Loucy (cell line): ENCODE results near the gene RAET1G.

Experiments
- H2AFZ ChIP-seq: fragments of 200-600 bp; sonication (generic); 2 replicates; pipeline ENCODE4 v1.6.0; 2016; ENCODE audit warnings: antibody characterized with exemption, mild to moderate bottlenecking, low read length, moderate library complexity
- H3F3A ChIP-seq: fragments of 200-600 bp; 2 replicates; pipeline ENCODE4 v1.6.0; 2016; ENCODE audit warnings: antibody characterized with exemption, low read depth, mild to moderate bottlenecking
- H3K27me3 ChIP-seq: fragments of 200-600 bp; sonication (generic); 2 replicates; pipeline ENCODE4 v1.6.1; 2014; ENCODE audit warnings: low read length, mild to moderate bottlenecking; ENCODE audit not compliant: insufficient read depth, poor library complexity, severe bottlenecking
- H3K36me3 ChIP-seq: fragments of 200-600 bp; sonication (generic); 2 replicates; pipeline ENCODE4 v1.6.1; 2016; ENCODE audit warnings: low read length; ENCODE audit not compliant: insufficient read depth
- H3K4me1 ChIP-seq: fragments of 200-600 bp; sonication (generic); 2 replicates; pipeline ENCODE4 v1.5.1; 2014; ENCODE audit warnings: low read length, mild to moderate bottlenecking; ENCODE audit not compliant: insufficient read depth, poor library complexity, severe bottlenecking
- H3K4me2 ChIP-seq: fragments of 200-600 bp; sonication (generic); 2 replicates; pipeline ENCODE4 v1.6.0; 2014; ENCODE audit warnings: antibody characterized with exemption, low read length, low read depth, mild to moderate bottlenecking; ENCODE audit not compliant: poor library complexity, severe bottlenecking
- H3K4me3 ChIP-seq: fragments of 200-600 bp; sonication (generic); 2 replicates; pipeline ENCODE4 v1.5.1; 2014; ENCODE audit warnings: low read length, mild to moderate bottlenecking, mixed read lengths; ENCODE audit not compliant: poor library complexity, severe bottlenecking
- H3K79me2 ChIP-seq: fragments of 200-600 bp; sonication (generic); 2 replicates; pipeline ENCODE4 v1.6.1; 2014; ENCODE audit warnings: low read length; ENCODE audit not compliant: insufficient read depth
- H3K9ac ChIP-seq: fragments of 200-600 bp; sonication (generic); 2 replicates; pipeline ENCODE4 v1.6.0; 2014; ENCODE audit warnings: mild to moderate bottlenecking, low read depth, low read length, moderate library complexity; ENCODE audit not compliant: poor library complexity, severe bottlenecking
- H3K9me2 ChIP-seq: fragments of 200-600 bp; sonication (generic); replicated peaks from 2 replicates; pipeline ENCODE4 v1.6.1; 2016; ENCODE audit warnings: low read depth, low read length, mixed read lengths
- H3K9me3 ChIP-seq: fragments of 200-600 bp; sonication (generic); 2 replicates; pipeline ENCODE4 v1.6.1; 2014; ENCODE audit warnings: mild to moderate bottlenecking, antibody characterized with exemption, low read length, low read depth; ENCODE audit not compliant: insufficient read depth
- H4K20me1 ChIP-seq: fragments of 200-600 bp; sonication (generic); 2 replicates; pipeline ENCODE4 v1.6.0; 2014; ENCODE audit warnings: antibody characterized with exemption, low read length, mild to moderate bottlenecking; ENCODE audit not compliant: insufficient read depth, poor library complexity, severe bottlenecking
- CTCF ChIP-seq: fragments of 200-600 bp; sonication (generic); conservative IDR thresholded peaks from 2 replicates; pipeline ENCODE4 v1.5.1; 2014; ENCODE audit warnings: mild to moderate bottlenecking, antibody characterized with exemption, low read length
- EZH2phosphoT487 ChIP-seq: fragments of 200-600 bp; IDR thresholded peaks from 2 replicates; pipeline ENCODE4 v1.6.1; 2018; ENCODE audit warnings: antibody characterized with exemption, mild to moderate bottlenecking, moderate library complexity, borderline replicate concordance

RAET1G gene

GRCh38 chr6:149903938-149904611 is 18.8 kb downstream of the RAET1G start:
- no peak for TF ChIP-seq CTCF
- no peaks in the 10 kb centered on the region for H3K4me1 ChIP-seq
- H3K36me3 ChIP-seq: no peaks in the 10 kb centered on the region
- no peak overlapping the region for H3K4me2 ChIP-seq
- H3K4me3 ChIP-seq: no peak overlapping the region
- no peaks in the 10 kb centered on the region for H4K20me1 ChIP-seq
- no peaks in the 10 kb centered on the region for H3K79me2 ChIP-seq
- no peaks in the 10 kb centered on the region for H3K9me2 ChIP-seq
- H3K27me3 ChIP-seq: no peaks in the 10 kb centered on the region
- peaks cover 9% of the 10 kb centered on the region; the same call in 1 of the 2 replicates for H3K9me3 ChIP-seq
- no peak overlapping the region for H3K9ac ChIP-seq
- H2AFZ ChIP-seq: no peak overlapping the region
- H3F3A ChIP-seq: no peaks in the 10 kb centered on the region

GRCh38 chr6:149901444-149902140 is 21.3 kb downstream of the RAET1G start:
- H3F3A ChIP-seq: no peaks in the 10 kb centered on the region
- H2AFZ ChIP-seq: no peak overlapping the region
- no peak overlapping the region for H3K4me3 ChIP-seq
- no peaks in the 10 kb centered on the region for H3K9me2 ChIP-seq
- H3K4me2 ChIP-seq: no peak overlapping the region
- H3K36me3 ChIP-seq: no peaks in the 10 kb centered on the region
- TF ChIP-seq CTCF: no peak
- TF ChIP-seq EZH2phosphoT487: no peak
- H3K27me3 ChIP-seq: no peaks in the 10 kb centered on the region
- peaks cover 3% of the 10 kb centered on the region for H3K4me1 ChIP-seq
- no peaks in the 10 kb centered on the region for H3K9me3 ChIP-seq
- no peak overlapping the region for H3K9ac ChIP-seq
- H4K20me1 ChIP-seq: no peaks in the 10 kb centered on the region
- no peaks in the 10 kb centered on the region for H3K79me2 ChIP-seq

GRCh38 chr6:149900620-149901443 is 22.1 kb downstream of the RAET1G start:
- Histone ChIP-seq H3K4me3 (no peak overlapping the region), H2AFZ (no peak overlapping the region), H3F3A (no peaks in the 10 kb centered on the region; the same call in 1 of the 2 replicates), H3K9ac (no peak overlapping the region), H3K9me2 (no peaks in the 10 kb centered on the region), H3K27me3 (no peaks in the 10 kb centered on the region), H3K4me1 (peaks cover 11% of the 10 kb centered on the region), H3K36me3 (no peaks in the 10 kb centered on the region), H4K20me1 (no peaks in the 10 kb centered on the region), H3K4me2 (no peak overlapping the region), H3K79me2 (no peaks in the 10 kb centered on the region), H3K9me3 (no peaks in the 10 kb centered on the region)
- TF ChIP-seq CTCF (no peak), EZH2phosphoT487 (no peak)
